Epithelial cell of esophagus (primary cell): ENCODE data around the gene LAPTM5.

Experiments used
- DNase-seq: peaks from one replicate; pipeline ENCODE4 v3.0.0; 2010; ENCODE audit warnings: low read depth
- H3K4me3 ChIP-seq: 2 replicates; pipeline ENCODE4 v1.5.1; 2011; ENCODE audit warnings: mild to moderate bottlenecking, low read length, control low read depth
- CTCF ChIP-seq: IDR thresholded peaks from 2 replicates; pipeline ENCODE4 v1.5.1; 2011; ENCODE audit warnings: low read depth, mild to moderate bottlenecking, low read length, control low read depth, inconsistent platforms; ENCODE audit not compliant: insufficient read depth; ENCODE audit errors: missing control alignments

LAPTM5 gene

GRCh38 chr1:30763651-30764248 lies 6.2 kb upstream of the LAPTM5 start:
- H3K4me3 ChIP-seq: no peak overlapping the region
- no peak for DNase-seq
- TF ChIP-seq CTCF: no peak

- no peak for TF ChIP-seq CTCF
- no peak for DNase-seq
- H3K4me3 ChIP-seq: no peak overlapping the region
Observed at GRCh38 chr1:30762930-30763650, 5.5 kb upstream of the LAPTM5 start.

GRCh38 chr1:30762152-30762929 lies 4.8 kb upstream of the LAPTM5 start:
- H3K4me3 ChIP-seq: no peak overlapping the region
- DNase-seq: no peak
- TF ChIP-seq CTCF: no peak

- H3K4me3 ChIP-seq: no peak overlapping the region
- DNase-seq: no peak
Observed at GRCh38 chr1:30761381-30762151, 4.0 kb upstream of the LAPTM5 start.

GRCh38 chr1:30760596-30761324 lies 3.2 kb upstream of the LAPTM5 start:
- no peak overlapping the region for H3K4me3 ChIP-seq
- no peak for TF ChIP-seq CTCF
- no peak for DNase-seq

More at GRCh38 chr1:30761381-30762151, 4.0 kb upstream of the LAPTM5 start:
- no peak for TF ChIP-seq CTCF

GRCh38 chr1:30759718-30760281 lies 2.2 kb upstream of the LAPTM5 start:
- no peak overlapping the region for H3K4me3 ChIP-seq
- DNase-seq: no peak
- no peak for TF ChIP-seq CTCF
